ENCODE results near the gene SSU72. TPM values are rescaled to one million over a fixed set of nuclear protein-coding genes. Genes with fewer than 3 reads are reported as not detected.

SSU72 gene
- total and polyA plus RNA-seq, 2 donors (not counting 3 experiments of a cell fraction or from before 2014, with no cell fraction given): 85.9 to 129 TPM

- Histone ChIP-seq H3K4me3 (replicated peaks in 1 of 3; ENCODE audit: insufficient read depth in 1 of 3, low read depth in 1 of 3, low read length in 3 of 3) (no peak overlapping the region), H3K9ac (replicated peaks; ENCODE audit: extremely low read depth, insufficient read depth, low read length) (no peak overlapping the region), H3K27ac (ENCODE audit: insufficient read depth, low read depth, low read length) (peak overlapping the region; percentile 40), H4K20me1 (replicated peaks; ENCODE audit: control insufficient read depth, extremely low read depth, insufficient read depth, low read length) (peaks cover 4% of the 10 kb centered on the region), H3K27me3 (ENCODE audit: control insufficient read depth in 2 of 2, insufficient read depth in 2 of 2, low read length in 2 of 2) (no peaks in the 10 kb centered on the region), H3K9me1 (replicated peaks; ENCODE audit: control insufficient read depth, extremely low read depth, insufficient read depth, low read length) (no peaks in the 10 kb centered on the region), H3K4me2 (ENCODE audit: insufficient read depth, low read length) (no peak overlapping the region), H2AFZ (ENCODE audit: low read depth, low read length) (no peak overlapping the region), H3K9me3 (replicated peaks; ENCODE audit: control insufficient read depth, insufficient read depth, low read length) (no peaks in the 10 kb centered on the region), H3K36me3 (ENCODE audit: control insufficient read depth in 2 of 2, extremely low read depth in 1 of 2, insufficient read depth in 2 of 2, low read length in 2 of 2) (peaks cover 7 to 8% of the 10 kb centered on the region in 2 experiments), H3K79me2 (ENCODE audit: control insufficient read depth, insufficient read depth, low read length) (peaks cover 91% of the 10 kb centered on the region), H3K4me1 (ENCODE audit: control insufficient read depth, extremely low read depth, insufficient read depth, low read length) (peaks cover 11% of the 10 kb centered on the region)
- DNase-seq (ENCODE audit: low read depth, low spot score): no peak
- ChIA-PET CTCF (no interaction called here), POLR2A (no interaction called here)
- FAIRE-seq: no peak
- intact Hi-C loops (cut with micrococcal nuclease): no loop called here
- no TSS peak for BruUV-seq (replicated peaks)
- dilution Hi-C loops (cut with MboI; ENCODE audit: extremely low pct_ligation_motif_present, low sequenced_read_pairs): no loop called here
- TF ChIP-seq GATA2 (IDR thresholded peaks at IDR 0.05; ENCODE audit: insufficient read depth, insufficient read length, low read depth, low read length) (no peak), JUN (IDR thresholded peaks at IDR 0.05; ENCODE audit: borderline replicate concordance, insufficient read depth, insufficient read length, low read depth) (no peak), MYC (IDR thresholded peaks at IDR 0.05; ENCODE audit: low read depth, low read length) (no peak), EZH2 (IDR thresholded peaks at IDR 0.05; ENCODE audit: borderline replicate concordance, low read depth, low read length, severe bottlenecking) (no peak), POLR2A (IDR thresholded peaks at IDR 0.05; ENCODE audit: low read depth, low read length) (no peak), MAX (IDR thresholded peaks at IDR 0.05; ENCODE audit: insufficient read depth, insufficient read length) (no peak), FOS (IDR thresholded peaks at IDR 0.05; ENCODE audit: borderline replicate concordance, insufficient read depth, low read length) (no peak), POLR2AphosphoS5 (IDR thresholded peaks at IDR 0.05; ENCODE audit: insufficient read depth, low read depth, low read length) (no peak)
Measured at GRCh38 chr1:1567891-1568291, 6.8 kb downstream of the SSU72 start.
